Urinary bladder (tissue), 4 donors: Measurements from ENCODE around the gene RXRA. TPM values are rescaled to one million over a fixed set of nuclear protein-coding genes. Genes with fewer than 3 reads are reported as not detected.

Experiments
- DNase-seq: peaks from one replicate; pipeline ENCODE4 v3.0.0-alpha.2; 2015; ENCODE audit errors: extremely low spot score
- H3K27ac ChIP-seq: one replicate; pipeline ENCODE4 v1.5.1; 2013; ENCODE audit warnings: low read depth, mild to moderate bottlenecking, moderate library complexity
- H3K36me3 ChIP-seq: one replicate; pipeline ENCODE4 v1.6.1; 2013; ENCODE audit warnings: mild to moderate bottlenecking, moderate library complexity; ENCODE audit not compliant: insufficient read depth
- H3K4me1 ChIP-seq: one replicate; pipeline ENCODE4 v1.6.1; 2013; ENCODE audit warnings: mild to moderate bottlenecking, moderate library complexity; ENCODE audit not compliant: insufficient read depth
- H3K4me3 ChIP-seq: one replicate; pipeline ENCODE4 v1.5.1; 2013; ENCODE audit warnings: low read depth, low read length
- WGBS: extraction: QIAGEN DNeasy Blood & Tissue Kit; methylation state at CpG from one replicate; pipeline ENCODE4 v1.1.7; 2013; 5-methylcytosine and 5-hydroxymethylcytosine counted together
- polyA plus RNA-seq: library from polyadenylated mRNA; stranded (reverse); fragments of 200-250 nt; gene quantifications from one replicate; pipeline ENCODE4 v1.2.3, GENCODE V29; 2013
- total RNA-seq: library from RNA; depleted of rRNA; stranded (reverse); fragments of >200 nt; gene quantifications from one replicate; pipeline ENCODE4 v1.2.3, GENCODE V29; 2014
- donor health status: healthy with polysubstance abuse.
- donor health status: healthy.

The RXRA gene
- total and polyA plus RNA-seq, 2 donors: 19.7 to 70.6 TPM

GRCh38 chr9:134420281-134420845 lies 94.1 kb downstream of the RXRA start:
- H3K36me3 ChIP-seq: no peaks in the 10 kb centered on the region
- H3K27ac ChIP-seq: no peak overlapping the region
- H3K4me1 ChIP-seq: no peaks in the 10 kb centered on the region
- 93% methylated on average over 18 of the region's 18 CpGs for WGBS
- no peak for DNase-seq
- no peak overlapping the region for H3K4me3 ChIP-seq

GRCh38 chr9:134420974-134421432 lies 94.7 kb downstream of the RXRA start:
- no peaks in the 10 kb centered on the region for H3K36me3 ChIP-seq
- DNase-seq: no peak
- no peak overlapping the region for H3K27ac ChIP-seq
- no peak overlapping the region for H3K4me3 ChIP-seq
- H3K4me1 ChIP-seq: no peaks in the 10 kb centered on the region
- WGBS: 75% methylated on average over 10 of the region's 10 CpGs

GRCh38 chr9:134421888-134422287 lies 95.6 kb downstream of the RXRA start:
- Histone ChIP-seq H3K4me1 (no peaks in the 10 kb centered on the region), H3K36me3 (no peaks in the 10 kb centered on the region), H3K27ac (peak overlapping the region; percentile 81), H3K4me3 (no peak overlapping the region)
- DNase-seq: no peak
- 82% methylated on average over 11 of the region's 11 CpGs for WGBS

GRCh38 chr9:134422301-134423090 lies 96.2 kb downstream of the RXRA start:
- DNase-seq: no peak
- Histone ChIP-seq H3K27ac (peak overlapping the region; percentile 81), H3K4me3 (no peak overlapping the region), H3K4me1 (no peaks in the 10 kb centered on the region), H3K36me3 (no peaks in the 10 kb centered on the region)
- WGBS: 60% methylated on average over 32 of the region's 32 CpGs

GRCh38 chr9:134423166-134423565 lies 96.9 kb downstream of the RXRA start:
- WGBS: 91% methylated on average over 15 of the region's 15 CpGs
- no peak for DNase-seq
- Histone ChIP-seq H3K4me1 (no peaks in the 10 kb centered on the region), H3K27ac (no peak overlapping the region), H3K36me3 (no peaks in the 10 kb centered on the region), H3K4me3 (no peak overlapping the region)

- H3K36me3 ChIP-seq: no peaks in the 10 kb centered on the region
Measured at GRCh38 chr9:134423749-134424148, 97.5 kb downstream of the RXRA start.

GRCh38 chr9:134424818-134425217 lies 98.6 kb downstream of the RXRA start:
- no peaks in the 10 kb centered on the region for H3K36me3 ChIP-seq
- WGBS: 88% methylated on average over 9 of the region's 9 CpGs
- no peak for DNase-seq
- H3K27ac ChIP-seq: no peak overlapping the region
- H3K4me3 ChIP-seq: no peak overlapping the region
- H3K4me1 ChIP-seq: no peaks in the 10 kb centered on the region

More at GRCh38 chr9:134423749-134424148, 97.5 kb downstream of the RXRA start:
- 73% methylated on average over 15 of the region's 15 CpGs for WGBS
- no peak for DNase-seq
- Histone ChIP-seq H3K4me1 (no peaks in the 10 kb centered on the region), H3K4me3 (no peak overlapping the region), H3K27ac (no peak overlapping the region)

- Histone ChIP-seq H3K4me1 (no peaks in the 10 kb centered on the region), H3K4me3 (no peak overlapping the region), H3K36me3 (no peaks in the 10 kb centered on the region), H3K27ac (no peak overlapping the region)
- no peak for DNase-seq
- 64% methylated on average over 9 of the region's 9 CpGs for WGBS
Measured at GRCh38 chr9:134425401-134425800, 99.1 kb downstream of the RXRA start.

GRCh38 chr9:134425812-134426211 lies 99.6 kb downstream of the RXRA start:
- WGBS: 90% methylated on average over 9 of the region's 9 CpGs
- no peak overlapping the region for H3K27ac ChIP-seq
- no peaks in the 10 kb centered on the region for H3K36me3 ChIP-seq

GRCh38 chr9:134426436-134426835 lies 100.2 kb downstream of the RXRA start:
- Histone ChIP-seq H3K4me3 (no peak overlapping the region), H3K27ac (no peak overlapping the region), H3K4me1 (no peaks in the 10 kb centered on the region), H3K36me3 (no peaks in the 10 kb centered on the region)
- no peak for DNase-seq
- WGBS: 91% methylated on average over 15 of the region's 15 CpGs

More at GRCh38 chr9:134425812-134426211, 99.6 kb downstream of the RXRA start:
- Histone ChIP-seq H3K4me3 (no peak overlapping the region), H3K4me1 (no peaks in the 10 kb centered on the region)
- no peak for DNase-seq

- WGBS: 85% methylated on average over 24 of the region's 24 CpGs
- no peak for DNase-seq
- Histone ChIP-seq H3K4me3 (no peak overlapping the region), H3K27ac (no peak overlapping the region), H3K4me1 (no peaks in the 10 kb centered on the region), H3K36me3 (no peaks in the 10 kb centered on the region)
Measured at GRCh38 chr9:134427153-134427782, 101.0 kb downstream of the RXRA start.

- Histone ChIP-seq H3K4me3 (no peak overlapping the region), H3K4me1 (no peaks in the 10 kb centered on the region), H3K27ac (no peak overlapping the region), H3K36me3 (no peaks in the 10 kb centered on the region)
- no peak for DNase-seq
- WGBS: 92% methylated on average over 14 of the region's 14 CpGs
Measured at GRCh38 chr9:134428559-134428958, 102.3 kb downstream of the RXRA start.

GRCh38 chr9:134429007-134429406 lies 102.8 kb downstream of the RXRA start:
- no peak for DNase-seq
- no peak overlapping the region for H3K27ac ChIP-seq
- no peaks in the 10 kb centered on the region for H3K4me1 ChIP-seq
- H3K4me3 ChIP-seq: no peak overlapping the region
- no peaks in the 10 kb centered on the region for H3K36me3 ChIP-seq
- 88% methylated on average over 20 of the region's 20 CpGs for WGBS

- Histone ChIP-seq H3K27ac (no peak overlapping the region), H3K36me3 (no peaks in the 10 kb centered on the region), H3K4me1 (no peaks in the 10 kb centered on the region), H3K4me3 (no peak overlapping the region)
- DNase-seq: no peak
- WGBS: 95% methylated on average over 21 of the region's 21 CpGs
Measured at GRCh38 chr9:134429481-134429880, 103.2 kb downstream of the RXRA start.
